ENCODE data around the gene FGF19.

GRCh38 chr11:69707176-69707575 lies 3.4 kb upstream of the FGF19 start:
- TF ChIP-seq, protein P1, sequence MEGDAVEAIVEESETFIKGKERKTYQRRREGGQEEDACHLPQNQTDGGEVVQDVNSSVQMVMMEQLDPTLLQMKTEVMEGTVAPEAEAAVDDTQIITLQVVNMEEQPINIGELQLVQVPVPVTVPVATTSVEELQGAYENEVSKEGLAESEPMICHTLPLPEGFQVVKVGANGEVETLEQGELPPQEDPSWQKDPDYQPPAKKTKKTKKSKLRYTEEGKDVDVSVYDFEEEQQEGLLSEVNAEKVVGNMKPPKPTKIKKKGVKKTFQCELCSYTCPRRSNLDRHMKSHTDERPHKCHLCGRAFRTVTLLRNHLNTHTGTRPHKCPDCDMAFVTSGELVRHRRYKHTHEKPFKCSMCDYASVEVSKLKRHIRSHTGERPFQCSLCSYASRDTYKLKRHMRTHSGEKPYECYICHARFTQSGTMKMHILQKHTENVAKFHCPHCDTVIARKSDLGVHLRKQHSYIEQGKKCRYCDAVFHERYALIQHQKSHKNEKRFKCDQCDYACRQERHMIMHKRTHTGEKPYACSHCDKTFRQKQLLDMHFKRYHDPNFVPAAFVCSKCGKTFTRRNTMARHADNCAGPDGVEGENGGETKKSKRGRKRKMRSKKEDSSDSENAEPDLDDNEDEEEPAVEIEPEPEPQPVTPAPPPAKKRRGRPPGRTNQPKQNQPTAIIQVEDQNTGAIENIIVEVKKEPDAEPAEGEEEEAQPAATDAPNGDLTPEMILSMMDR (IDR thresholded peaks at IDR 0.05), result no peak
- no peak for TF ChIP-seq EZH2 (IDR thresholded peaks at IDR 0.05; ENCODE audit: borderline replicate concordance, insufficient read depth, low read depth, low read length, poor library complexity, severe bottlenecking)
